ENCODE results near the gene CALN1. TPM values are rescaled to one million over a fixed set of nuclear protein-coding genes. Genes with fewer than 3 reads are reported as not detected.
A peak's percentile ranks its signal among the peaks of the same experiment; 100 is the strongest.
"Not testable (repeated sequence)": the region's sequence is repeated elsewhere in the genome, so short reads cannot be mapped to it uniquely, and the experiment has no call there.

Gene CALN1
- total RNA-seq, 1 donor from 2014 or later: 0.45 TPM

- DNase-seq (ENCODE audit: low spot score): no peak
- ATAC-seq: no peak
Measured at GRCh38 chr7:72409638-72410015, 2.5 kb downstream of the CALN1 start.

DNA sequence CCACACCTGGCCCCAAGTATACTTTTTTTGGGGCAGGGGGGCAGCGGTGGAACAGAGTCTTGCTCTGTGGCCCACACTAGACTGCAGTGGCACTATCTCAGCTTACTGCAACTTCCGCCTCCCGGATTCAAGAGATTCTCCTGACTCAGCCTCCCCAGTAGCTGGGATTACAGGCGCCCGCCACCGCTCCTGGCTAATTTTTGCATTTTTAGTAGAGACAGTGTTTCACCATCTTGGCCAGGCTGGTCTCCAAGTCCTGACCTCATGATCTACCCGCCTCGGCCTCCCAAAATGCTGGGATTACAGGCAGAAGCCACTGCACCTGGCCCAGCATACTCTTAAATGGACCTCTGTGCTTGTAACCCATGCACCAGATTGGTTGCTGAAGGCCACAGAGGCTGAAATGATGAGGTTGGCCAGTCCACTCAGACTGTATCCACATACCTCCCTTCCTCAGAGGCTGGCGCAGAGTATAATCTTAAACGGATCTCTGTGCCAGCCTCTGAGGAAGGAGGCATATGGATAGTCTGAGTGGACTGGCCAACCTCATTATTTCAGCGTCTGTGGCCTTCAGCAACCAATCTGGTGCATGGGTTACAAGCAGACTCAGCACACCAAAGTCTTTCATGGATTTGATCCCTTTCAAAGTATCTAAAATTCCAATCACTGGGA lies 3.0 kb downstream of the CALN1 start:
- ATAC-seq: no peak

GRCh38 chr7:72406820-72407403 lies 5.2 kb downstream of the CALN1 start:
- no peak for DNase-seq (ENCODE audit: low spot score)
- ATAC-seq: no peak

More for the DNA sequence above, 3.0 kb downstream of the CALN1 start:
- no peak for DNase-seq (ENCODE audit: low spot score)

GRCh38 chr7:72405871-72406270 lies 6.3 kb downstream of the CALN1 start:
- no peak for DNase-seq (ENCODE audit: low spot score)
- no peak for ATAC-seq

DNA sequence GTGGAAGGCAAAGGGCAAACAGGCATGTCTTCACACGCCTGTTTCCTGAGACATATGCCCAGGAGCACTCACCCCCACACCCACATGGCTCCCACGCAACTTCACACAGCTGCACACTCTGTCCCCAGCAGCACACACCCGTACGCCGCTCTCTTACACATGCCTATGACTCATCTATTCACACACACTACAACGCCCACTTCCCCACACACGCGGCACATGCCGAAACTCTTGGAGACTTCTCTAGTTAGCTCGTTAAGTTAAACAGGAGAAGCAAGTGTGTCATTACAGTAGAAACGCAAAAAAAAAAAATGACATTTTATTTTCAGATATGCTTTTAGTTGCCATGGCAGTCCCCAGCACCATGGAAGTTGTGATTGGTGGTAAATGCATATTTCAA lies 6.7 kb downstream of the CALN1 start:
- ATAC-seq (no peak), DNase-seq (ENCODE audit: low spot score) (no peak)

GRCh38 chr7:72404743-72405142 lies 7.4 kb downstream of the CALN1 start:
- ATAC-seq: no peak
- DNase-seq (ENCODE audit: low spot score): no peak

DNA sequence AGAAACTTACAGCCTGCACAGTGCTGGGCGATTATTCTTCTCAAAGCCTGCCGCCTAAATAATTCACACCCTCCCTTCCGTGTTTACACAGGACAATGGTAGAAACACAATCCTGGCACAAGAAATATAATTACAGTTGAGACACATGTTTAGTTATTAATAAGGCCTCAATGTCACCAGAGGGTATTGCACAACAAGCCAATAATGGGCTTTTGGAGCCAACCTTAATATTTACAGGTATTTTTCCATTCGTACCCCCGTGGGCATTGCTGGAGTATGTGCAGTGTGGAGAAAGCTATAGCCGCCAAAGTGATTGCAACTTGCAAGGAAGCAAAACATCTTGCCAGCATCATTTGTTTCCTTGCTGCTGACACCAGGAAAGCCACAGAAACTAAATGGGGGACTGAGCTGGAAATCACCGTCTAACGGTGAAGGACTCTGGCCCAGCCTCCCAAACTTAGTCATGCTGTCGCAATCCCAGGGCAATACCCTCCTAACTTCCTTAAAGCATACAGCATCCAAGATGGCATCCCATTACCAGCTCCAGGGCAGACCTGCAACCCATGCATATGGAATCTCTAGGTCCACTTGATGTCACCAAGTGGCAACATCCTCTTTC lies 8.6 kb downstream of the CALN1 start:
- no peak for ATAC-seq
- no peak for DNase-seq (ENCODE audit: low spot score)

DNA sequence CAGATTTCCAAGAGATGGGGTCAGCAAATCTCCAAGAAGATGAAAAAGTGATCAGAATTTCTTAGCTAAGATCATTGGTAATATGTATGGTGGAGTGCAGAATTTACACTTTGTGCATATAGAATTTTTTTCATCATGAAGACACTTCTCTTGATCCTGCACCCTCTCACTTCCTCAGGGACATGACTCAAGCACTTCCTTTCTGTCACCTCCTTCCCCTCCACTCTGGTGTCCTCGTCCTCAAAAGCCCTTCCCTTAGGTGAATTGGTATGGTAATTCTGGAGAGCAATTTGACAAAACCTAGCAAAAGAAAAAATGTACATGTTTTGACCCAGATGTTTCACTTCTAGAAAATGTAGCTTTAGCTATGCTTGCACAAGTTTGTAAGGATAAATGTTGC lies 18.1 kb downstream of the CALN1 start:
- no peak for DNase-seq (ENCODE audit: low spot score)
- no peak for ATAC-seq

GRCh38 chr7:72391821-72392377 lies 20.2 kb downstream of the CALN1 start:
- ATAC-seq (no peak), DNase-seq (ENCODE audit: low spot score) (no peak)

GRCh38 chr7:72386118-72386517 lies 26.0 kb downstream of the CALN1 start:
- DNase-seq (ENCODE audit: low spot score): no peak
- ATAC-seq: no peak

DNA sequence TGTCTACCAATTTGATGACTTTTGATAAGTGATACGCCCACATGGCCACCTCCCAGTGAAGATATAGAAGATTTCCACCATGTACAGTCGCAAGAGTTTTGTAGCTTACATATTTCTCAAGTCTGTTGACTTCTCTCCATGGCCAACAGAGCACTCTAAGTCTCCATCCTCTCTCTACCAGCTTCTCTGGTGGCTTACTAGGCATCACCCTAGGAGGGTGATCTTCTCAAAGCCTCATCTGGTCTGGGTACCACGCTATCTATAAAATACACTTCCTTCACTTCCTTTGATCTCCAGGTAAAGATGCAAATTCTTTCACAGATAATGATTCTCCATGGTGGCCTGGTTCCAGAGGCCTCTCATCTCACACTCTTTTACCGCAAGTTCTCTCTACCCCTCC lies 49.9 kb downstream of the CALN1 start:
- DNase-seq (ENCODE audit: low spot score) (no peak), ATAC-seq (no peak)

GRCh38 chr7:72345208-72345727 lies 66.9 kb downstream of the CALN1 start:
- DNase-seq (ENCODE audit: low spot score) (no peak), ATAC-seq (no peak)

DNA sequence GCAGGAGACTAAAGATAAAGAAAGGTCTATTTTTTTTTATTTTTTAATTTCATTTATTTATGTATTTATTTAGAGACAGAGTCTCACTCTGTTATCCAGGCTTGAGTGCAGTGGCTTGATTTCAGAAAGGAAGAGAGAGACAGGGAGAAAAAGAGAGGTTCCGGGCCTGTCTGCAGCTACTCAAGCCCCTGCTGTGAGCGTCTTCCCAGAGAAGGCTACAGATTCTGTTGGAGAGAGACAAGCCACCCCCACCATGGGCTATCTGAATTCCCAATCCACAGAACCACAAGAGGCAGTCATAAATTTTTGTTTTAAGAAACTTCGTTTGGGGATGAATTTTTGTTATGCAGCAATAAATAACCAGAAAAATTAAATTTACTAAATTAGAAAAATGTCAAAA lies 68.1 kb downstream of the CALN1 start:
- no peak for ATAC-seq

GRCh38 chr7:72343354-72343753 lies 68.8 kb downstream of the CALN1 start:
- not testable (repeated sequence) for ATAC-seq; DNase-seq (ENCODE audit: low spot score)

More for the DNA sequence above, 68.1 kb downstream of the CALN1 start:
- no peak for DNase-seq (ENCODE audit: low spot score)

- DNase-seq (ENCODE audit: low spot score) (no peak), ATAC-seq (no peak)
Measured at GRCh38 chr7:72337390-72338167, 74.6 kb downstream of the CALN1 start.

- ATAC-seq (no peak), DNase-seq (ENCODE audit: low spot score) (no peak)
Measured at GRCh38 chr7:72336632-72337389, 75.3 kb downstream of the CALN1 start.

DNA sequence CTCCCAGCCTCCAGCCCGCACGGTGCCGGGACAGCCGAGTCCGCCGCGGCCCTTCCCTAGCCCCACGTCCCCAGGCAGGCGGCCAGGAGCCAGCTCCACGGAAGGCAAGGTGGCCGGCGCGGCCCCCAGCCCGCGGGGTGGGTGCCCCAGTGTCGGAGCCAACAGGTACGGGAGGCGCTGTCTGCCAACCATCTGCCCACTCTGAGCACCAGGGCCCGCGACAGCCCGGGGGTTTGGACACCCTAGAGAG lies 75.8 kb downstream of the CALN1 start:
- peak; percentile 18 for ATAC-seq

GRCh38 chr7:72335561-72336381 lies 76.4 kb downstream of the CALN1 start:
- DNase-seq (ENCODE audit: low spot score) (no peak), ATAC-seq (peak; percentile 19)

More for the DNA sequence above, 75.8 kb downstream of the CALN1 start:
- no peak for DNase-seq (ENCODE audit: low spot score)

GRCh38 chr7:72334698-72335097 lies 77.4 kb downstream of the CALN1 start:
- ATAC-seq: no peak
- no peak for DNase-seq (ENCODE audit: low spot score)

DNA sequence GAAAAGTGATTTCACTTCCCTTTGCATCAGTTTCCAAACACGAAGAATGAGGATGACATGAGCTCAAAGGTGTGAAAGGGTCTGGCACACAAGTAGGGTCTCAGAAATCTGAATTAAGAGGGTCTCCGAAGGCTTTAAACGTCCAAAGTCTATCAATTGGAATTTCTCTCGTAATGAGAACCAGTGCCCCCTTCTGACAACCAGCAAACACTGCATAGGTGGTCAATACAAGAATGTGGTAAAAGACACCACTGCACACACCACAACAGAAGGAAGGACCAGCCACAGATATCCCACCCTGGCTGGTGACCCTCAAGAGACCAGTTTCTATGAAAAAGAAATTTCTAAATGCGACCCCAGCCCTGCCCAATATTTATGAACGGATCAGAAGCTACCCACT lies 78.1 kb downstream of the CALN1 start:
- DNase-seq (ENCODE audit: low spot score) (no peak), ATAC-seq (no peak)
